ENCODE results near the gene DCLRE1B.

DCLRE1B gene

DNA sequence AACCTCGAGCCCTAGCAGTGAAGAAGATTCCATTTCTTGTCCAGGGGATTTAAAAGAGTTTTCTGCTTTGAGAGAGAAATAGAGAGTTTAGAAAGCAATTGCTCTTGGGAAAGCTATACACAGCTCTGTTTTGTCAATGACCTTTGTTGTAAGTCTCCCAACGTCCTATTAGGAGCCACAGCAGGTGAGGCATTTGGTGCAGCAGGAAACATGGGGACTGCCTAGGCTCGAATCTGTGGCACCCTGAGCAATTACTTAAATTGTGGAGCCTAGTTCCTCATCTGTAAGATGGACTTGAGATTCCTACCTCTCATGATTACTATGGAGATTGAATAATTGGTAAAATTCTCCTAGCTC lies 8.2 kb downstream of the DCLRE1B start:
- Histone ChIP-seq H3K4me2 (ENCODE audit: low read length) (no peak overlapping the region), H3K79me2 (ENCODE audit: low read length) (no peaks in the 10 kb centered on the region)
- no peak for TF ChIP-seq EZH2phosphoT487 (IDR thresholded peaks at IDR 0.05; ENCODE audit: low read depth)
- TF ChIP-seq, protein P1, sequence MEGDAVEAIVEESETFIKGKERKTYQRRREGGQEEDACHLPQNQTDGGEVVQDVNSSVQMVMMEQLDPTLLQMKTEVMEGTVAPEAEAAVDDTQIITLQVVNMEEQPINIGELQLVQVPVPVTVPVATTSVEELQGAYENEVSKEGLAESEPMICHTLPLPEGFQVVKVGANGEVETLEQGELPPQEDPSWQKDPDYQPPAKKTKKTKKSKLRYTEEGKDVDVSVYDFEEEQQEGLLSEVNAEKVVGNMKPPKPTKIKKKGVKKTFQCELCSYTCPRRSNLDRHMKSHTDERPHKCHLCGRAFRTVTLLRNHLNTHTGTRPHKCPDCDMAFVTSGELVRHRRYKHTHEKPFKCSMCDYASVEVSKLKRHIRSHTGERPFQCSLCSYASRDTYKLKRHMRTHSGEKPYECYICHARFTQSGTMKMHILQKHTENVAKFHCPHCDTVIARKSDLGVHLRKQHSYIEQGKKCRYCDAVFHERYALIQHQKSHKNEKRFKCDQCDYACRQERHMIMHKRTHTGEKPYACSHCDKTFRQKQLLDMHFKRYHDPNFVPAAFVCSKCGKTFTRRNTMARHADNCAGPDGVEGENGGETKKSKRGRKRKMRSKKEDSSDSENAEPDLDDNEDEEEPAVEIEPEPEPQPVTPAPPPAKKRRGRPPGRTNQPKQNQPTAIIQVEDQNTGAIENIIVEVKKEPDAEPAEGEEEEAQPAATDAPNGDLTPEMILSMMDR (IDR thresholded peaks at IDR 0.05; ENCODE audit: low read depth, low read length), result no peak

DNA sequence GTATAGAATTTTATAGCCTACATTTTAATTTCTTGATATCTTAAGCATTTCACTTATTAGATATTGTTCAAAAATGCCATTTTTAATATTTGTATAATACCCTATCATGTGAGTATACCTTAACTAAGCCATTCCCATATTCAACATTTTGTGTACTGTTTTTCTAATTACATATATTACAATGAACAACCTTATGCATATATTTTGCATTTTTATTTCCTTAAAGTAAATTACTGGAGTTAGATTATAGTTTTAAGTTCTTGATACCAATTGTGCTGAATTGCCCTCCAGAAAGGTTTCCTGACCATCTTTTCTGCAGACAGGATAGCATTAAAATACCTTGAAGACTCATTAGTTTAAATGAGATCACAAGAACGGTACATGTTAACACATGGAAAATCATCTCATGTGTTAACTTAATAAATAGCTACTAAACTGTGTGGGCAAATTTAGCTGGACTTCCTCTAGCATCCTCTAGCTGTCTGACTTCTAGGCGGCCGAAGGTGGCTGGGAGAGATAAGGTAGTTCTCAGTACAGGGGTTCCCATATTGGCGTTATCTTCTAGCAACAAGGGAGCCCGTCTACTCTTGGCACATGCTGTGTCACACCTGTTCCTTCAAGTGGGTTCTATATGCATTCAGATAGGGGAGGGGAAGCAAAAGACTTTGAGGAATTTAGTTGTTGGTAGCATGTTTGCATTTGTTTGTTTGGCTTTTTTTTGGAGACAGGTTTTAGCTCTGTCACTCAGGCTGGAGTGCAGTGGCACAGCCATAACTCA lies 8.9 kb downstream of the DCLRE1B start:
- no peak overlapping the region for H2AFZ ChIP-seq (ENCODE audit: low read depth, low read length)

More for the DNA sequence above, 8.2 kb downstream of the DCLRE1B start:
- no peak overlapping the region for H2AFZ ChIP-seq (ENCODE audit: low read depth, low read length)
- H4K20me1 ChIP-seq (ENCODE audit: insufficient read depth, low read length), result no peaks in the 10 kb centered on the region
- no peak overlapping the region for H3K4me3 ChIP-seq (ENCODE audit: low read length)
- no peaks in the 10 kb centered on the region for H3K4me1 ChIP-seq (ENCODE audit: low read length)
- no peak overlapping the region for H3K27ac ChIP-seq (ENCODE audit: low read length)
- H3K27me3 ChIP-seq (ENCODE audit: low read depth, low read length), result no peaks in the 10 kb centered on the region
- H3K36me3 ChIP-seq (replicated peaks; ENCODE audit: low read depth, low read length), result peaks cover 2% of the 10 kb centered on the region
- no peak overlapping the region for H3K9ac ChIP-seq (ENCODE audit: low read length)
- no peaks in the 10 kb centered on the region for H3K9me3 ChIP-seq (ENCODE audit: insufficient read depth, low read length)

DNA sequence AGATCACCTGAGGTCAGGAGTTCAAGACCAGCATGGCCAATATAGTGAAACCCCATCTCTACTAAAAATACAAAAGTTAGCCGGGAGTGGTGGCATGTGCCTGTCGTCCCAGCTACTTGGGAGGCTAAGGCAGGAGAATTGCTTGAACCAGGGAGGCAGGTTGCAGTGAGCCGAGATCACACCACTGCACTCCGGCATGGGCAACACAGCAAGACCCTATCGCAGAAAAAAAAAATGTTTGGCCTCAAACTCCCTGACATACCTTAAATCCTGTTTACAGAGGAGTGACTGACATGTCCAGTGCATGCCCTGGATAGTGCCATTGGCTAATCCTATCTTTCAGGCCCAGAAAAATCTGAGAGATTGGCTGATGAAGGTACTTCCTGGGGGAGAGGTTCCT lies 11.8 kb downstream of the DCLRE1B start:
- Histone ChIP-seq H3K9me3 (ENCODE audit: insufficient read depth, low read length) (no peaks in the 10 kb centered on the region), H3K4me2 (ENCODE audit: low read length) (no peak overlapping the region), H3K4me3 (ENCODE audit: low read length) (no peak overlapping the region), H3K27ac (ENCODE audit: low read length) (no peak overlapping the region), H3K79me2 (ENCODE audit: low read length) (no peaks in the 10 kb centered on the region), H3K36me3 (replicated peaks; ENCODE audit: low read depth, low read length) (peaks cover 2% of the 10 kb centered on the region), H3K9ac (ENCODE audit: low read length) (no peak overlapping the region), H2AFZ (ENCODE audit: low read depth, low read length) (no peak overlapping the region), H4K20me1 (ENCODE audit: insufficient read depth, low read length) (no peaks in the 10 kb centered on the region), H3K4me1 (ENCODE audit: low read length) (no peaks in the 10 kb centered on the region), H3K27me3 (ENCODE audit: low read depth, low read length) (no peaks in the 10 kb centered on the region)
- TF ChIP-seq, protein P1 (IDR thresholded peaks at IDR 0.05; ENCODE audit: low read depth, low read length), result no peak
- TF ChIP-seq EZH2phosphoT487 (IDR thresholded peaks at IDR 0.05; ENCODE audit: low read depth), result no peak

More for the DNA sequence above, 8.9 kb downstream of the DCLRE1B start:
- Histone ChIP-seq H3K27ac (ENCODE audit: low read length) (no peak overlapping the region), H3K4me3 (ENCODE audit: low read length) (no peak overlapping the region), H3K9ac (ENCODE audit: low read length) (no peak overlapping the region), H3K36me3 (replicated peaks; ENCODE audit: low read depth, low read length) (peaks cover 2% of the 10 kb centered on the region), H3K4me2 (ENCODE audit: low read length) (no peak overlapping the region), H3K27me3 (ENCODE audit: low read depth, low read length) (no peaks in the 10 kb centered on the region), H4K20me1 (ENCODE audit: insufficient read depth, low read length) (no peaks in the 10 kb centered on the region), H3K4me1 (ENCODE audit: low read length) (no peaks in the 10 kb centered on the region), H3K9me3 (ENCODE audit: insufficient read depth, low read length) (no peaks in the 10 kb centered on the region), H3K79me2 (ENCODE audit: low read length) (no peaks in the 10 kb centered on the region)
- TF ChIP-seq, protein P1 (IDR thresholded peaks at IDR 0.05; ENCODE audit: low read depth, low read length), result no peak
- no peak for TF ChIP-seq EZH2phosphoT487 (IDR thresholded peaks at IDR 0.05; ENCODE audit: low read depth)

DNA sequence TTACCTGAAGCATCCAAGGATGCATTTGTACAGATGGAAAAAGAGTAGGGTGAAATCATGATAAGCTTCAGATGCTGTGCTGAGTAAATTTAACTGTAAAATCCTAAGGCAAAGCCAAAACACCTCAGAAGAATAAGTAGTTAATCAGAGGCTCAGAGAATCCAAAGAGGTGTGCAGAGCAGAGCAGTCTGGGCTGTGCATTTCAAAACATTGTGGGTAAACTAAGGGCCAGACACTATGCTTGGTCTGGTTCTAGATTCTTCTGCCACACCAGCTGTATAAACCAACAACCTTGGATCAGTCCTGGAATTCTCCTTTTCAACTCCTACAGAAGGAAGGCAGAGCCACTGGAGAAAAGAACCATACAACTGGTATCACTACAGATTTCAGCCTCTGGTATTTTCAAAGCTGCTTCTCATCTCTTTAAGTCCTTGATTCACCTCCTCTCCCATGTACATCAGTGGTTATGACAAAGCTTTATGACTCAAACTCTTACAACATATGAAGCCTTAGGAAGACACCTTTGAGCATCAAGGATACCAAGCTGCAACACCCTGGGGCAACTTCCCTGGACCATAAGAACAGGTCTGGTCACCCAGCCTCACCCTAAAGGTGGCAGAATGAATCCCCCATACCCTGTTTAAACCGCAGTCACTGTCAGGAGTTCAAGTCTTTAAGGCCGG lies 12.4 kb downstream of the DCLRE1B start:
- H3K27me3 ChIP-seq (ENCODE audit: low read depth, low read length), result no peaks in the 10 kb centered on the region
- H4K20me1 ChIP-seq (ENCODE audit: insufficient read depth, low read length), result no peaks in the 10 kb centered on the region
- no peaks in the 10 kb centered on the region for H3K79me2 ChIP-seq (ENCODE audit: low read length)
- H3K27ac ChIP-seq (ENCODE audit: low read length), result no peak overlapping the region
- TF ChIP-seq, protein P1 (IDR thresholded peaks at IDR 0.05; ENCODE audit: low read depth, low read length), result no peak
- no peak for TF ChIP-seq EZH2phosphoT487 (IDR thresholded peaks at IDR 0.05; ENCODE audit: low read depth)
- H3K36me3 ChIP-seq (replicated peaks; ENCODE audit: low read depth, low read length), result peaks cover 2% of the 10 kb centered on the region
- no peak overlapping the region for H3K9ac ChIP-seq (ENCODE audit: low read length)
- H2AFZ ChIP-seq (ENCODE audit: low read depth, low read length), result no peak overlapping the region
- H3K4me3 ChIP-seq (ENCODE audit: low read length), result no peak overlapping the region
- H3K9me3 ChIP-seq (ENCODE audit: insufficient read depth, low read length), result no peaks in the 10 kb centered on the region
- H3K4me2 ChIP-seq (ENCODE audit: low read length), result no peak overlapping the region
- H3K4me1 ChIP-seq (ENCODE audit: low read length), result no peaks in the 10 kb centered on the region
